Neural progenitor cell (in vitro differentiated cells): ENCODE results near the gene MAP2K7. TPM values are rescaled to one million over a fixed set of nuclear protein-coding genes. Genes with fewer than 3 reads are reported as not detected.

Experiments used
- DNase-seq: peaks from one replicate; pipeline ENCODE4 v3.0.0-alpha.2; 2016; ENCODE audit warnings: low spot score
- H2AFZ ChIP-seq: fragments of 200-600 bp; sonication (generic); replicated peaks from 2 replicates; pipeline ENCODE4 v1.6.1; 2016; ENCODE audit warnings: antibody characterized with exemption
- H3F3A ChIP-seq: fragments of 200-600 bp; sonication (generic); 2 replicates; pipeline ENCODE4 v1.6.1; 2016; ENCODE audit warnings: antibody characterized with exemption, low read depth
- H3K27ac ChIP-seq: fragments of 200-600 bp; sonication (generic); 2 replicates; pipeline ENCODE4 v1.5.1; 2016; ENCODE audit warnings: mild to moderate bottlenecking
- H3K27me3 ChIP-seq: fragments of 200-600 bp; sonication (generic); 2 replicates; pipeline ENCODE4 v1.6.1; 2016; ENCODE audit warnings: mild to moderate bottlenecking, moderate library complexity
- H3K36me3 ChIP-seq: fragments of 200-600 bp; sonication (generic); 2 replicates; pipeline ENCODE4 v1.5.1; 2016
- H3K4me1 ChIP-seq: fragments of 200-600 bp; sonication (generic); 2 replicates; pipeline ENCODE4 v1.6.1; 2016; ENCODE audit warnings: mixed run types
- H3K4me2 ChIP-seq: fragments of 200-600 bp; sonication (generic); 2 replicates; pipeline ENCODE4 v1.6.1; 2016
- H3K4me3 ChIP-seq: fragments of 200-600 bp; sonication (generic); 2 replicates; pipeline ENCODE4 v1.5.1; 2016
- H3K79me2 ChIP-seq: fragments of 200-600 bp; sonication (generic); 2 replicates; pipeline ENCODE4 v1.6.1; 2016; ENCODE audit warnings: low read depth
- H3K9ac ChIP-seq: fragments of 200-600 bp; sonication (generic); 2 replicates; pipeline ENCODE4 v1.6.1; 2016
- H3K9me3 ChIP-seq: fragments of 200-600 bp; sonication (generic); 2 replicates; pipeline ENCODE4 v1.5.1; 2016; ENCODE audit warnings: low read depth
- H4K20me1 ChIP-seq: fragments of 200-600 bp; sonication (generic); 2 replicates; pipeline ENCODE4 v1.6.1; 2016; ENCODE audit warnings: low read depth
- H3K27ac Mint-ChIP-seq: 3 replicates; pipeline ENCODE4 v1.8.0; 2021; ENCODE audit warnings: mixed read lengths
- H3K27me3 Mint-ChIP-seq: 2 replicates; pipeline ENCODE4 v1.8.0; 2022; ENCODE audit warnings: low read depth, mild to moderate bottlenecking, inconsistent platforms, moderate library complexity, mixed read lengths; ENCODE audit not compliant: insufficient read depth
- H3K36me3 Mint-ChIP-seq: 3 replicates; pipeline ENCODE4 v1.8.0; 2021; ENCODE audit warnings: mixed read lengths
- H3K4me1 Mint-ChIP-seq: 3 replicates; pipeline ENCODE4 v1.8.0; 2021; ENCODE audit warnings: mixed read lengths
- H3K4me3 Mint-ChIP-seq: 3 replicates; pipeline ENCODE4 v1.8.0; 2021; ENCODE audit warnings: mild to moderate bottlenecking, moderate library complexity, mixed read lengths
- H3K9me3 Mint-ChIP-seq: 3 replicates; pipeline ENCODE4 v1.8.0; 2020; ENCODE audit warnings: mixed read lengths
- CTCF ChIP-seq: fragments of 200-600 bp; sonication (generic); IDR thresholded peaks from 2 replicates; pipeline ENCODE4 v1.5.1; 2017; ENCODE audit warnings: antibody characterized with exemption, mild to moderate bottlenecking
- EZH2 ChIP-seq: fragments of 200-600 bp; sonication (generic); IDR thresholded peaks from 2 replicates; pipeline ENCODE4 v1.6.1; 2017; ENCODE audit warnings: antibody characterized with exemption, mild to moderate bottlenecking, moderate library complexity
- EZH2phosphoT487 ChIP-seq: fragments of 200-600 bp; sonication (generic); IDR thresholded peaks from 2 replicates; pipeline ENCODE4 v1.6.1; 2017; ENCODE audit warnings: antibody characterized with exemption
- total RNA-seq: library from RNA; depleted of rRNA; stranded (reverse); fragments of >200 nt; gene quantifications from 2 replicates; pipeline ENCODE4 v1.2.3, GENCODE V29; 2015; ENCODE audit warnings: low replicate concordance

Gene MAP2K7
- total RNA-seq, 1 donor from 2014 or later = 14.4 TPM

GRCh38 chr19:7871437-7872305 lies 32.0 kb upstream of the MAP2K7 start:
- Histone ChIP-seq H3K4me1 (peaks cover 11% of the 10 kb centered on the region), H3F3A (peaks cover 63% of the 10 kb centered on the region), H3K4me2 (peak overlapping the region; percentile 47), H2AFZ (no peak overlapping the region), H3K27me3 (peaks cover 20% of the 10 kb centered on the region), H3K36me3 (no peaks in the 10 kb centered on the region), H4K20me1 (peaks cover 51% of the 10 kb centered on the region), H3K4me3 (no peak overlapping the region), H3K9ac (no peak overlapping the region), H3K9me3 (no peaks in the 10 kb centered on the region), H3K27ac (peak overlapping the region; percentile 33), H3K79me2 (no peaks in the 10 kb centered on the region)
- peak; percentile 99 for DNase-seq
- H3K36me3 Mint-ChIP-seq = no peaks in the 10 kb centered on the region
- H3K4me1 Mint-ChIP-seq = peaks cover 34% of the 10 kb centered on the region
- no peaks in the 10 kb centered on the region for H3K9me3 Mint-ChIP-seq
- H3K4me3 Mint-ChIP-seq = peak overlapping the region; percentile 82
- peak overlapping the region; percentile 94 for H3K27ac Mint-ChIP-seq
- H3K27me3 Mint-ChIP-seq = peaks cover 20% of the 10 kb centered on the region
- TF ChIP-seq EZH2phosphoT487 (no peak), EZH2 (no peak), CTCF (no peak)

GRCh38 chr19:7872306-7873204 lies 31.1 kb upstream of the MAP2K7 start:
- Mint-ChIP-seq H3K27me3 (peaks cover 15% of the 10 kb centered on the region), H3K27ac (no peak overlapping the region), H3K4me3 (peak overlapping the region; percentile 96), H3K9me3 (no peaks in the 10 kb centered on the region), H3K36me3 (no peaks in the 10 kb centered on the region), H3K4me1 (peaks cover 34% of the 10 kb centered on the region)
- Histone ChIP-seq H2AFZ (no peak overlapping the region), H3K9me3 (no peaks in the 10 kb centered on the region), H3K36me3 (no peaks in the 10 kb centered on the region), H3K27ac (no peak overlapping the region), H3K4me3 (peak overlapping the region; percentile 99), H3K4me1 (peaks cover 11% of the 10 kb centered on the region), H3K4me2 (peak overlapping the region; percentile 99), H3K79me2 (no peaks in the 10 kb centered on the region), H4K20me1 (peaks cover 44% of the 10 kb centered on the region), H3K9ac (no peak overlapping the region), H3K27me3 (peaks cover 15% of the 10 kb centered on the region), H3F3A (peaks cover 63% of the 10 kb centered on the region)
- no peak for DNase-seq
- TF ChIP-seq EZH2phosphoT487 (no peak), EZH2 (no peak), CTCF (no peak)

DNA sequence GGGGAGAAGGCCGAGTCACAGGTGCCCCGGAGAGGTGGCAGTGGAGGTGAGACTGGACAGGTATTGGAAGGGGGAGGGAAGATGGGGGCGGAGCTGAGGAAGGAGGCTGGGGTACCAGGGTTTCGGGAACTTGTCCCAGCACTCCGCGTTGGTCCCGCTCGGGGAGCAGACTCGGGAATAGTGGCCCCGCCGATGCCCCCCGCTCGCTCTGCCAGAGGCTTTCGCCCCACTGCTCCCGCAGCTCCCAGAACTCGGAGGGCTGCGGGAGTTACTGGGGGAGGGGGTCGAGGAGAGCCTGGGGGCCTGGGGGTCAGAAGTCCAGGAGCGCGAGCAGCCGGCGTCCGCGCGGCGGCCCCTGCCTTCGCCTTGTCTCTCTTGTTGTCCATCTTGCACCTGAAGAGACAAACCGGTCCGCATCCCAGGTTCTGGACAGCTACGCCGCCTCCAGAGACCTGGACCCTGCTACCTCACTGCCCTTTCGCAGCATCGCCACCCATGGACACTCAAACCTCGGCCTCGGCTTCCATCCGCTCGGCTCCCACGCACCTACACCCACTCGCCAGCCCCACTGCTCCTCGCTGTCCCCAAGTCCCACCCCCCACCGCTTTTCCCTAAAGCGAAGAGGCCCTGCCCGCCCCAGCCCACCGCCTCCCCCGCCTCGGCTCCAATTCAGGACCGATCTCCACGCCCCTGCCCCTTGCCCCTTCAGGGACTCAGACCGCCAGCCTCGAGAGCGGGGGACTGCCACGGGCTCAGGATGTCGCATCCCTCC lies 30.2 kb upstream of the MAP2K7 start:
- H3K27ac ChIP-seq = no peak overlapping the region
- no peaks in the 10 kb centered on the region for H3K9me3 ChIP-seq
- peak overlapping the region; percentile 41 for H3K9ac ChIP-seq
- no peak for TF ChIP-seq EZH2phosphoT487
- no peak for TF ChIP-seq CTCF
- Mint-ChIP-seq H3K9me3 (no peaks in the 10 kb centered on the region), H3K27me3 (peaks cover 15% of the 10 kb centered on the region), H3K4me3 (peak overlapping the region; percentile 96), H3K27ac (peak overlapping the region; percentile 57), H3K4me1 (peaks cover 32% of the 10 kb centered on the region), H3K36me3 (no peaks in the 10 kb centered on the region)
- H3K79me2 ChIP-seq = no peaks in the 10 kb centered on the region
- peak overlapping the region; percentile 99 for H3K4me3 ChIP-seq
- H3K27me3 ChIP-seq = peaks cover 8% of the 10 kb centered on the region
- H4K20me1 ChIP-seq = peaks cover 35% of the 10 kb centered on the region
- DNase-seq = no peak
- peaks cover 11% of the 10 kb centered on the region for H3K4me1 ChIP-seq
- no peaks in the 10 kb centered on the region for H3K36me3 ChIP-seq
- peak overlapping the region; percentile 73 for H2AFZ ChIP-seq
- peak overlapping the region; percentile 99 for H3K4me2 ChIP-seq
- peaks cover 60% of the 10 kb centered on the region for H3F3A ChIP-seq
